Endothelial cell of umbilical vein (primary cell): ENCODE measurements around the gene GDE1. TPM values are rescaled to one million over a fixed set of nuclear protein-coding genes. Genes with fewer than 3 reads are reported as not detected.

Source experiments
- BruUV-seq: library from RNA; stranded (reverse); fragments of 400-500 nt; replicated peaks from 2 replicates; lab custom pipeline; 2021; lab: Mats Ljungman, UMichigan
- CTCF ChIA-PET: fragments of 300-600, 350-600 bp; sonication (Branson Sonifier 250); formaldehyde crosslinking; loops from one replicate; lab custom pipeline; 2021; ENCODE audit warnings: antibody characterized with exemption, inconsistent platforms; lab: Charles Lee
- POLR2A ChIA-PET: fragments of 300-600, 350-600 bp; sonication (Branson Sonifier 250); formaldehyde crosslinking; loops from one replicate; lab custom pipeline; 2021; ENCODE audit warnings: antibody characterized with exemption, inconsistent platforms; lab: Charles Lee
- DNase-seq: peaks from one replicate; pipeline ENCODE4 v3.0.0-alpha.2; 2011; ENCODE audit warnings: low read depth, low spot score
- FAIRE-seq: peaks from 2 replicates; lab custom pipeline; 2011; peaks lifted over from hg19 to GRCh38; lab: Jason Lieb, UNC
- H2AFZ ChIP-seq: 2 replicates; pipeline ENCODE4 v1.6.0; 2012; ENCODE audit warnings: low read depth, low read length, control low read depth, inconsistent platforms
- H3K27ac ChIP-seq: 2 replicates; pipeline ENCODE4 v1.5.1; 2011; ENCODE audit warnings: low read depth, mild to moderate bottlenecking, control low read depth, low read length, moderate library complexity; ENCODE audit not compliant: insufficient read depth
- H3K27me3 ChIP-seq, 2 experiments: 2 replicates each; pipeline versions ENCODE4 v1.6.0 to v1.6.1; 2011; ENCODE audit warnings: low read length in 2 of 2, mixed read lengths in 1 of 2; ENCODE audit not compliant: control insufficient read depth in 2 of 2, insufficient read depth in 2 of 2
- H3K36me3 ChIP-seq, 2 experiments: 2 replicates in 1 of 2; 3 replicates in 1 of 2; pipeline ENCODE4 v1.5.1; 2011; ENCODE audit warnings: low read length in 2 of 2, mild to moderate bottlenecking in 1 of 2, moderate library complexity in 1 of 2; ENCODE audit not compliant: control insufficient read depth in 2 of 2, insufficient read depth in 2 of 2; ENCODE audit errors: extremely low read depth in 1 of 2
- H3K4me1 ChIP-seq: 3 replicates; pipeline ENCODE4 v1.5.1; 2011; ENCODE audit warnings: mild to moderate bottlenecking, low read length; ENCODE audit not compliant: control insufficient read depth, insufficient read depth; ENCODE audit errors: extremely low read depth
- H3K4me2 ChIP-seq: 2 replicates; pipeline ENCODE4 v1.6.1; 2011; ENCODE audit warnings: low read length, control low read depth, mixed read lengths; ENCODE audit not compliant: insufficient read depth
- H3K4me3 ChIP-seq, 3 experiments: fragments of 200-600 bp in 1 of 3; sonication (generic), shearing (Covaris generic) in 1 of 3; replicated peaks in 1 of 3; 2 replicates each; pipeline ENCODE4 v1.5.1; 2011 to 2016; ENCODE audit warnings: control low read depth in 3 of 3, low read length in 3 of 3, mild to moderate bottlenecking in 2 of 3, inconsistent platforms in 1 of 3, low read depth in 1 of 3, moderate library complexity in 1 of 3; ENCODE audit not compliant: insufficient read depth in 1 of 3
- H3K79me2 ChIP-seq: 2 replicates; pipeline ENCODE4 v1.6.0; 2012; ENCODE audit warnings: low read length, inconsistent platforms; ENCODE audit not compliant: control insufficient read depth, insufficient read depth
- H3K9ac ChIP-seq: replicated peaks from 2 replicates; pipeline ENCODE3; 2011; ENCODE audit warnings: low read length, control low read depth; ENCODE audit not compliant: insufficient read depth; ENCODE audit errors: extremely low read depth
- H3K9me1 ChIP-seq: replicated peaks from 3 replicates; pipeline ENCODE4 v1.6.0; 2011; ENCODE audit warnings: mild to moderate bottlenecking, low read length; ENCODE audit not compliant: control insufficient read depth, insufficient read depth; ENCODE audit errors: extremely low read depth
- H3K9me3 ChIP-seq: replicated peaks from 2 replicates; pipeline ENCODE4 v1.5.1; 2012; ENCODE audit warnings: low read length, inconsistent platforms; ENCODE audit not compliant: control insufficient read depth, insufficient read depth
- H4K20me1 ChIP-seq: replicated peaks from 2 replicates; pipeline ENCODE3; 2011; ENCODE audit warnings: mild to moderate bottlenecking, low read length; ENCODE audit not compliant: control insufficient read depth, insufficient read depth; ENCODE audit errors: extremely low read depth
- CTCF ChIP-seq, 2 donors: IDR thresholded peaks; 1 replicate in 1 of 2; 2 replicates in 1 of 2; pipeline ENCODE4 v1.5.1; 2011; ENCODE audit warnings: low read length in 2 of 2, mild to moderate bottlenecking in 2 of 2, moderate library complexity in 2 of 2, control low read depth in 1 of 2, inconsistent platforms in 1 of 2, low read depth in 1 of 2; ENCODE audit not compliant: insufficient read depth in 1 of 2; ENCODE audit errors: extremely low read depth in 1 of 2
- EZH2 ChIP-seq: IDR thresholded peaks from 2 replicates; pipeline ENCODE4 v1.6.1; 2012; ENCODE audit warnings: borderline replicate concordance, low read depth, mild to moderate bottlenecking, moderate library complexity, low read length, inconsistent platforms; ENCODE audit not compliant: severe bottlenecking
- FOS ChIP-seq: IDR thresholded peaks from 2 replicates; pipeline ENCODE4 v1.6.1; 2011; ENCODE audit warnings: mild to moderate bottlenecking, low read length, moderate library complexity, borderline replicate concordance; ENCODE audit not compliant: insufficient read depth
- GATA2 ChIP-seq: IDR thresholded peaks from 2 replicates; pipeline ENCODE4 v1.7.0; 2011; ENCODE audit warnings: low read depth, mild to moderate bottlenecking, moderate library complexity, mixed read lengths, low read length; ENCODE audit not compliant: insufficient read length, insufficient read depth
- JUN ChIP-seq: IDR thresholded peaks from 2 replicates; pipeline ENCODE4 v1.6.1; 2011; ENCODE audit warnings: borderline replicate concordance, low read depth; ENCODE audit not compliant: insufficient read length, insufficient read depth
- MAX ChIP-seq: IDR thresholded peaks from 2 replicates; pipeline ENCODE4 v1.6.1; 2011; ENCODE audit not compliant: insufficient read depth, insufficient read length
- MYC ChIP-seq: IDR thresholded peaks from one replicate; pipeline ENCODE4 v1.6.1; 2011; ENCODE audit warnings: mild to moderate bottlenecking, low read depth, low read length
- POLR2A ChIP-seq: IDR thresholded peaks from 2 replicates; pipeline ENCODE4 v1.6.1; 2012; ENCODE audit warnings: low read depth, mild to moderate bottlenecking, control low read depth, low read length
- POLR2AphosphoS5 ChIP-seq: IDR thresholded peaks from 2 replicates; pipeline ENCODE4 v1.6.1; 2012; ENCODE audit warnings: low read depth, mild to moderate bottlenecking, control low read depth, low read length, moderate library complexity; ENCODE audit not compliant: insufficient read depth
- dilution Hi-C: fragments of 300-500 bp; cut with MboI; formaldehyde crosslinking; loops from one replicate; pipeline ENCODE4 v1.15.0; 2019; ENCODE audit warnings: low sequenced_read_pairs; ENCODE audit not compliant: extremely low pct_ligation_motif_present
- intact Hi-C: fragments of 100-400 bp; cut with micrococcal nuclease; formaldehyde crosslinking; loops from one replicate; pipeline ENCODE4 v1.10.0; 2022
- polyA plus RNA-seq, 4 experiments: library from polyadenylated mRNA; depleted of rRNA in 3 of 4; stranded (reverse) in 3 of 4; unstranded in 1 of 4; fragments of >200 nt; gene quantifications; 2 replicates each; pipeline versions ENCODE4 v1.2.1 to v1.2.3, GENCODE V29; 2011 to 2012; ENCODE audit warnings: missing spikeins in 1 of 4
- total RNA-seq: library from RNA; stranded (reverse); gene quantifications from 2 replicates; pipeline ENCODE4 v1.2.3, GENCODE V29; 2021

Gene GDE1
- total and polyA plus RNA-seq, 2 donors (not counting 3 experiments of a cell fraction or from before 2014, with no cell fraction given), result 34.9 to 50.5 TPM

- no peaks in the 10 kb centered on the region for H3K27me3 ChIP-seq
- H3K79me2 ChIP-seq, result no peaks in the 10 kb centered on the region
- POLR2A ChIA-PET, result no interaction called here
- no peaks in the 10 kb centered on the region for H3K9me1 ChIP-seq
- BruUV-seq, result no TSS peak
- DNase-seq, result no peak
- TF ChIP-seq GATA2, result no peak
- no peak for TF ChIP-seq FOS
- TF ChIP-seq JUN, result no peak
- no peak for TF ChIP-seq MAX
- no peak for TF ChIP-seq POLR2A
- no peak for TF ChIP-seq POLR2AphosphoS5
- TF ChIP-seq MYC, result no peak
- TF ChIP-seq CTCF (IDR thresholded peaks at IDR 0.05; ENCODE audit: extremely low read depth in 1 of 2, insufficient read depth in 1 of 2, low read depth in 1 of 2, low read length in 2 of 2), result no peak
- TF ChIP-seq EZH2, result no peak
- intact Hi-C loops, result no loop called here
- H3K4me1 ChIP-seq, result no peaks in the 10 kb centered on the region
- CTCF ChIA-PET, result interaction anchor here (1.0 to 1.2 kb wide), 2 partner anchors 10 to 34 kb away, joined by 3 to 4 read pairs; no protein-coding TSS in a partner anchor
- H3K9ac ChIP-seq, result no peak overlapping the region
- no peak overlapping the region for H2AFZ ChIP-seq
- no peak for FAIRE-seq
- peaks cover 0 to 9% of the 10 kb centered on the region in 2 experiments for H3K36me3 ChIP-seq
- no peak overlapping the region for H3K4me2 ChIP-seq
- H4K20me1 ChIP-seq, result no peaks in the 10 kb centered on the region
- no peak overlapping the region for H3K27ac ChIP-seq
- dilution Hi-C loops, result no loop called here
- no peak overlapping the region for H3K4me3 ChIP-seq
- H3K9me3 ChIP-seq, result no peaks in the 10 kb centered on the region
Observed at GRCh38 chr16:19549673-19550072, 27.8 kb upstream of the GDE1 start.
